ENCODE measurements around the gene LSR. TPM values are rescaled to one million over a fixed set of nuclear protein-coding genes. Genes with fewer than 3 reads are reported as not detected.

The LSR gene
- total RNA-seq, 1 donor from 2014 or later: 147 TPM

- Histone ChIP-seq H3K27me3 (ENCODE audit: control insufficient read depth, insufficient read depth, low read length) (no peaks in the 10 kb centered on the region), H3K4me3 (ENCODE audit: low read depth, low read length) (no peak overlapping the region), H3K36me3 (ENCODE audit: control insufficient read depth, insufficient read depth, low read length) (peaks cover 3% of the 10 kb centered on the region)
- TF ChIP-seq, protein P1, sequence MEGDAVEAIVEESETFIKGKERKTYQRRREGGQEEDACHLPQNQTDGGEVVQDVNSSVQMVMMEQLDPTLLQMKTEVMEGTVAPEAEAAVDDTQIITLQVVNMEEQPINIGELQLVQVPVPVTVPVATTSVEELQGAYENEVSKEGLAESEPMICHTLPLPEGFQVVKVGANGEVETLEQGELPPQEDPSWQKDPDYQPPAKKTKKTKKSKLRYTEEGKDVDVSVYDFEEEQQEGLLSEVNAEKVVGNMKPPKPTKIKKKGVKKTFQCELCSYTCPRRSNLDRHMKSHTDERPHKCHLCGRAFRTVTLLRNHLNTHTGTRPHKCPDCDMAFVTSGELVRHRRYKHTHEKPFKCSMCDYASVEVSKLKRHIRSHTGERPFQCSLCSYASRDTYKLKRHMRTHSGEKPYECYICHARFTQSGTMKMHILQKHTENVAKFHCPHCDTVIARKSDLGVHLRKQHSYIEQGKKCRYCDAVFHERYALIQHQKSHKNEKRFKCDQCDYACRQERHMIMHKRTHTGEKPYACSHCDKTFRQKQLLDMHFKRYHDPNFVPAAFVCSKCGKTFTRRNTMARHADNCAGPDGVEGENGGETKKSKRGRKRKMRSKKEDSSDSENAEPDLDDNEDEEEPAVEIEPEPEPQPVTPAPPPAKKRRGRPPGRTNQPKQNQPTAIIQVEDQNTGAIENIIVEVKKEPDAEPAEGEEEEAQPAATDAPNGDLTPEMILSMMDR (IDR thresholded peaks at IDR 0.05; ENCODE audit: insufficient read depth, low read length, poor library complexity, severe bottlenecking): no peak
- no peak for DNase-seq (ENCODE audit: low read depth)
Observed at GRCh38 chr19:35260694-35261304, 12.0 kb downstream of the LSR start.

DNA sequence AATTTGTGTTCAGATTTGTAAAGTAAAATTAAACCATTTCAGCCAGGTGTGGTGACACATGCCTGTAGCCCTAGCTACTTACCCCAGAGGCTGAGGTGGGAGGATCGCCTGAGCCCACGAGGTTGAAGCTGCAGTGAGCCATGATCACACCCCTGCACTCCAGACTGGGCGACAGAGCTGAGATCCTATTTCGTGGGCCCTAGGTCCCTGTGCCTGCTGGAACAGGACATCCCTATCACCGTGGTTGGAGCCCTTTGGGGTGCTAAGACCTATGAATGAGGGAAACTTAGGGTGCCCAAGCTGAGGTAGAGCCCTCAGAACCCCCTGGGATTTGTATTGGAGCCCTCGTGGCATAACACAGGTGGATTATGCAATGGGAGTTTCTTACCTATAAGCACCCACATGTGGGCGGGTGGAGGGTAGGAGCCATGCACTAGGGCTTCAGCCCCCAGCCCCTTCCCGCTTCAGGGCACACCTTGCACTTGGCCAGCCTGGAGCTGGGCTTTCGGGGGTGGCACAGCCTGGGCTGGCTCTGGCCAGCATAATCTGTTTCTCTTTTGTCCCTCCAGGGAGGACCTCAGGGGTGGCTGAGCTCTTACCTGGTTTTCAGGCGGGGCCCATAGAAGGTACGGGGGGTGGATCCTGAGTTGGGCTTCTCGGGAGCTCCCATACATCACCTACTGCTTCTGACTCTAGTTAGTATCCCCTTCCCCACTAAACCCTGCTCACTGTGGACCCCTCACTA, 12.7 kb downstream of the LSR start:
- Histone ChIP-seq H3K4me3 (ENCODE audit: low read depth, low read length) (no peak overlapping the region), H3K36me3 (ENCODE audit: control insufficient read depth, insufficient read depth, low read length) (peaks cover 3% of the 10 kb centered on the region), H3K27me3 (ENCODE audit: control insufficient read depth, insufficient read depth, low read length) (no peaks in the 10 kb centered on the region)
- TF ChIP-seq, protein P1 (IDR thresholded peaks at IDR 0.05; ENCODE audit: insufficient read depth, low read length, poor library complexity, severe bottlenecking): no peak
- no peak for DNase-seq (ENCODE audit: low read depth)

GRCh38 chr19:35262101-35262761, 13.4 kb downstream of the LSR start:
- H3K4me3 ChIP-seq (ENCODE audit: low read depth, low read length): no peak overlapping the region
- DNase-seq (ENCODE audit: low read depth): no peak
- TF ChIP-seq, protein P1 (IDR thresholded peaks at IDR 0.05; ENCODE audit: insufficient read depth, low read length, poor library complexity, severe bottlenecking): no peak
- H3K36me3 ChIP-seq (ENCODE audit: control insufficient read depth, insufficient read depth, low read length): peaks cover 3% of the 10 kb centered on the region
- no peaks in the 10 kb centered on the region for H3K27me3 ChIP-seq (ENCODE audit: control insufficient read depth, insufficient read depth, low read length)

GRCh38 chr19:35264268-35265125, 15.7 kb downstream of the LSR start:
- Histone ChIP-seq H3K4me3 (ENCODE audit: low read depth, low read length) (no peak overlapping the region), H3K36me3 (ENCODE audit: control insufficient read depth, insufficient read depth, low read length) (peaks cover 2% of the 10 kb centered on the region), H3K27me3 (ENCODE audit: control insufficient read depth, insufficient read depth, low read length) (no peaks in the 10 kb centered on the region)
- TF ChIP-seq, protein P1 (IDR thresholded peaks at IDR 0.05; ENCODE audit: insufficient read depth, low read length, poor library complexity, severe bottlenecking): no peak
- DNase-seq (ENCODE audit: low read depth): no peak

- Histone ChIP-seq H3K36me3 (ENCODE audit: control insufficient read depth, insufficient read depth, low read length) (no peaks in the 10 kb centered on the region), H3K27me3 (ENCODE audit: control insufficient read depth, insufficient read depth, low read length) (no peaks in the 10 kb centered on the region), H3K4me3 (ENCODE audit: low read depth, low read length) (no peak overlapping the region)
- TF ChIP-seq, protein P1 (IDR thresholded peaks at IDR 0.05; ENCODE audit: insufficient read depth, low read length, poor library complexity, severe bottlenecking): no peak
- DNase-seq (ENCODE audit: low read depth): no peak
Observed at GRCh38 chr19:35265126-35265899, 16.5 kb downstream of the LSR start.
